B cell (primary cell): ENCODE results near the gene SCUBE1. TPM values are rescaled to one million over a fixed set of nuclear protein-coding genes. Genes with fewer than 3 reads are reported as not detected.

Experiments
- ATAC-seq: fragments of 200-7000 bp; cut with Tn5 transposase; one replicate; pipeline ENCODE4 v1.10.0; 2021; ENCODE audit warnings: low read depth, mild to moderate bottlenecking, moderate number of reproducible peaks, moderate library complexity
- CTCF ChIA-PET: fragments of 350-600 bp; sonication (Branson Sonifier 250); formaldehyde crosslinking; loops from one replicate; lab custom pipeline; 2021; ENCODE audit warnings: antibody characterized with exemption, inconsistent platforms; lab: Charles Lee
- POLR2A ChIA-PET: fragments of 350-600 bp; sonication (Branson Sonifier 250); formaldehyde crosslinking; loops from one replicate; lab custom pipeline; 2021; ENCODE audit warnings: antibody characterized with exemption; lab: Charles Lee
- DNase-seq: peaks from one replicate; pipeline ENCODE4 v3.0.0; 2013
- H2AFZ ChIP-seq: 2 replicates; pipeline ENCODE4 v1.6.1; 2012; ENCODE audit warnings: mild to moderate bottlenecking, low read depth, low read length; ENCODE audit not compliant: insufficient read depth, poor library complexity, severe bottlenecking
- H3K27ac ChIP-seq, 2 donors: 1 replicate in 1 of 2; 2 replicates in 1 of 2; pipeline ENCODE4 v1.5.1; 2012 to 2013; ENCODE audit warnings: low read length in 2 of 2, mild to moderate bottlenecking in 2 of 2, moderate library complexity in 1 of 2
- H3K27me3 ChIP-seq, 4 experiments: fragments of 200-600 bp in 1 of 4; sonication (generic) in 1 of 4; replicated peaks in 1 of 4; 1 replicate in 2 of 4; 2 replicates in 2 of 4; pipeline versions ENCODE4 v1.6.1 to v1.7.0; 2013 to 2016; ENCODE audit warnings: low read length in 3 of 4, mild to moderate bottlenecking in 2 of 4, mixed read lengths in 1 of 4, moderate library complexity in 1 of 4; ENCODE audit not compliant: insufficient read depth in 4 of 4, control insufficient read depth in 3 of 4; ENCODE audit errors: control extremely low read depth in 1 of 4
- H3K36me3 ChIP-seq, 2 experiments: replicated peaks in 1 of 2; 1 replicate in 1 of 2; 2 replicates in 1 of 2; pipeline versions ENCODE4 v1.6.1 to v1.7.1; 2013; ENCODE audit warnings: low read length in 1 of 2; ENCODE audit not compliant: insufficient read depth in 2 of 2, control insufficient read depth in 1 of 2; ENCODE audit errors: control extremely low read depth in 1 of 2, extremely low read depth in 1 of 2
- H3K4me1 ChIP-seq, 2 donors: fragments of 200-600 bp in 1 of 2; sonication (generic) in 1 of 2; 1 replicate in 1 of 2; 2 replicates in 1 of 2; pipeline versions ENCODE4 v1.5.1 to v1.6.1; 2013 to 2017; ENCODE audit warnings: low read length in 2 of 2; ENCODE audit not compliant: control insufficient read depth in 2 of 2, insufficient read depth in 2 of 2
- H3K4me2 ChIP-seq: replicated peaks from 2 replicates; pipeline ENCODE3; 2012; ENCODE audit warnings: mild to moderate bottlenecking, low read depth, low read length; ENCODE audit not compliant: poor library complexity, severe bottlenecking
- H3K4me3 ChIP-seq, 5 experiments: fragments of 200-600 bp in 1 of 5; sonication (generic) in 1 of 5; 1 replicate in 3 of 5; 2 replicates in 2 of 5; pipeline versions ENCODE4 v1.5.1 to v1.7.0; 2011 to 2016; ENCODE audit warnings: low read length in 4 of 5, mild to moderate bottlenecking in 4 of 5, low read depth in 2 of 5, control low read depth in 1 of 5, moderate library complexity in 1 of 5; ENCODE audit not compliant: insufficient read depth in 1 of 5; ENCODE audit errors: control extremely low read depth in 1 of 5, extremely low read depth in 1 of 5
- H3K79me2 ChIP-seq: fragments of 200-600 bp; sonication (generic); one replicate; pipeline ENCODE4 v1.6.0; 2016; ENCODE audit warnings: low read length; ENCODE audit not compliant: control insufficient read depth, insufficient read depth
- H3K9ac ChIP-seq: fragments of 200-600 bp; sonication (generic); 2 replicates; pipeline ENCODE4 v1.6.1; 2017; ENCODE audit warnings: mild to moderate bottlenecking, low read length, moderate library complexity
- H3K9me3 ChIP-seq, 3 donors: one replicate each; pipeline versions ENCODE4 v1.6.1 to v1.7.1; 2013; ENCODE audit warnings: low read length in 2 of 3; ENCODE audit not compliant: control insufficient read depth in 2 of 3, insufficient read depth in 1 of 3; ENCODE audit errors: control extremely low read depth in 1 of 3
- H4K20me1 ChIP-seq: 2 replicates; pipeline ENCODE4 v1.6.0; 2012; ENCODE audit warnings: mild to moderate bottlenecking, low read length; ENCODE audit not compliant: insufficient read depth, control insufficient read depth, poor library complexity, severe bottlenecking
- H3K27ac Mint-ChIP-seq: one replicate; pipeline ENCODE4 v1.8.0; 2021; ENCODE audit warnings: mixed read lengths
- H3K27me3 Mint-ChIP-seq: one replicate; pipeline ENCODE4 v1.8.0; 2021; ENCODE audit warnings: mixed read lengths
- H3K4me1 Mint-ChIP-seq: one replicate; pipeline ENCODE4 v1.8.0; 2021; ENCODE audit warnings: mixed read lengths
- H3K4me3 Mint-ChIP-seq: one replicate; pipeline ENCODE4 v1.8.0; 2021; ENCODE audit warnings: mixed read lengths
- H3K9me3 Mint-ChIP-seq: one replicate; pipeline ENCODE4 v1.8.0; 2022; ENCODE audit warnings: mixed read lengths; ENCODE audit not compliant: insufficient read depth
- CTCF ChIP-seq: fragments of 200-600 bp; IDR thresholded peaks from one replicate; pipeline ENCODE4 v1.8.0; 2022; ENCODE audit warnings: antibody characterized with exemption, mild to moderate bottlenecking
- EZH2 ChIP-seq: IDR thresholded peaks from 2 replicates; pipeline ENCODE4 v1.6.1; 2012; ENCODE audit warnings: borderline replicate concordance, low read depth, mild to moderate bottlenecking, moderate library complexity, low read length; ENCODE audit not compliant: insufficient read depth, poor library complexity, severe bottlenecking
- WGBS: methylation state at CpG from one replicate; pipeline ENCODE4 v1.1.5; 2013; ENCODE audit warnings: missing lambda C conversion rate; ENCODE audit not compliant: insufficient coverage; 5-methylcytosine and 5-hydroxymethylcytosine counted together
- intact Hi-C: fragments of 100-400 bp; cut with micrococcal nuclease; formaldehyde crosslinking; loops from one replicate; pipeline ENCODE4 v1.10.0; 2022
- polyA plus RNA-seq: library from polyadenylated mRNA; depleted of rRNA; stranded (reverse); fragments of >200 nt; gene quantifications from 2 replicates; pipeline ENCODE4 v1.2.3, GENCODE V29; 2012
- total RNA-seq, 2 donors: library from RNA; stranded (reverse); fragments of 120-200 nt in 1 of 2; gene quantifications; 1 replicate in 1 of 2; 2 replicates in 1 of 2; pipeline versions ENCODE4 v1.2.3 to v1.2.4, GENCODE V29; 2013 to 2022

Gene SCUBE1
- total and polyA plus RNA-seq, 2 donors (not counting 1 experiment from before 2014, with no cell fraction given) = not detected

- H4K20me1 ChIP-seq = no peaks in the 10 kb centered on the region
- POLR2A ChIA-PET = no interaction called here
- no peak overlapping the region for H3K9ac ChIP-seq
- H2AFZ ChIP-seq = no peak overlapping the region
- Mint-ChIP-seq H3K4me1 (no peaks in the 10 kb centered on the region), H3K27me3 (peaks cover 32% of the 10 kb centered on the region), H3K4me3 (no peak overlapping the region), H3K27ac (no peak overlapping the region), H3K9me3 (no peaks in the 10 kb centered on the region)
- H3K27ac ChIP-seq = no peak overlapping the region
- ATAC-seq (no peak), DNase-seq (no peak)
- H3K79me2 ChIP-seq = no peaks in the 10 kb centered on the region
- no peaks in the 10 kb centered on the region for H3K4me1 ChIP-seq
- TF ChIP-seq EZH2 (no peak), CTCF (no peak)
- CTCF ChIA-PET = no interaction called here
- no peak overlapping the region for H3K4me2 ChIP-seq
- no peaks in the 10 kb centered on the region for H3K36me3 ChIP-seq
- no peak overlapping the region for H3K4me3 ChIP-seq
- intact Hi-C loops = no loop called here
- H3K9me3 ChIP-seq = no peaks in the 10 kb centered on the region
- H3K27me3 ChIP-seq = no peaks in the 10 kb centered on the region
- WGBS = 88% methylated on average over 3 of the region's 7 CpGs
Observed at GRCh38 chr22:43313890-43314474, 29.2 kb downstream of the SCUBE1 start.

GRCh38 chr22:43313244-43313889 lies 29.8 kb downstream of the SCUBE1 start:
- no peak overlapping the region for H2AFZ ChIP-seq
- CTCF ChIA-PET = no interaction called here

More at GRCh38 chr22:43313244-43313889, 29.8 kb downstream of the SCUBE1 start:
- no peak overlapping the region for H3K4me3 ChIP-seq
- no peak for ATAC-seq
- H3K27me3 ChIP-seq = no peaks in the 10 kb centered on the region
- no peak overlapping the region for H3K9ac ChIP-seq
- 92% methylated on average over 3 of the region's 6 CpGs for WGBS
- POLR2A ChIA-PET = no interaction called here
- H3K79me2 ChIP-seq = no peaks in the 10 kb centered on the region
- Mint-ChIP-seq H3K27ac (no peak overlapping the region), H3K4me3 (no peak overlapping the region), H3K27me3 (peaks cover 36% of the 10 kb centered on the region), H3K9me3 (no peaks in the 10 kb centered on the region), H3K4me1 (no peaks in the 10 kb centered on the region)
- no peak for DNase-seq
- TF ChIP-seq EZH2 (no peak), CTCF (no peak)
- intact Hi-C loops = no loop called here
- no peaks in the 10 kb centered on the region for H4K20me1 ChIP-seq
- no peaks in the 10 kb centered on the region for H3K9me3 ChIP-seq
- no peak overlapping the region for H3K27ac ChIP-seq
- no peak overlapping the region for H3K4me2 ChIP-seq
- H3K36me3 ChIP-seq = no peaks in the 10 kb centered on the region
- no peaks in the 10 kb centered on the region for H3K4me1 ChIP-seq
